Body of pancreas (tissue), 4 donors: ENCODE measurements around the gene HIF1A. TPM values are rescaled to one million over a fixed set of nuclear protein-coding genes. Genes with fewer than 3 reads are reported as not detected.
"Not testable (repeated sequence)": the region's sequence is repeated elsewhere in the genome, so short reads cannot be mapped to it uniquely, and the experiment has no call there.

Source experiments
- ATAC-seq: fragments of 150-250 bp; one replicate; pipeline ENCODE4 v1.9.1; 2016
- DNase-seq, 4 donors: peaks; one replicate each; pipeline ENCODE4 v3.0.0-alpha.2; 2019
- H3K27ac ChIP-seq, 4 donors: fragments of 200-600 bp; sonication (generic); 1 replicate in 3 of 4; 2 replicates in 1 of 4; pipeline versions ENCODE4 v1.5.1 to v1.6.1; 2016 to 2019; ENCODE audit warnings: mild to moderate bottlenecking in 1 of 4, mixed read lengths in 1 of 4, moderate library complexity in 1 of 4
- H3K27me3 ChIP-seq, 2 donors: fragments of 200-600 bp; sonication (generic); one replicate each; pipeline ENCODE4 v1.6.0; 2016; ENCODE audit warnings: mild to moderate bottlenecking in 1 of 2
- H3K36me3 ChIP-seq, 2 donors: fragments of 200-600 bp; sonication (generic); replicated peaks in 1 of 2; 2 replicates each; pipeline ENCODE4 v1.5.1; 2016; ENCODE audit warnings: low read depth in 2 of 2; ENCODE audit not compliant: insufficient read depth in 1 of 2
- H3K4me1 ChIP-seq: fragments of 200-600 bp; sonication (generic); one replicate; pipeline ENCODE4 v1.6.0; 2016
- H3K4me3 ChIP-seq, 2 donors: fragments of 200-600 bp; sonication (generic); 1 replicate in 1 of 2; 2 replicates in 1 of 2; pipeline ENCODE4 v1.5.1; 2016 to 2019
- H3K9me3 ChIP-seq, 3 donors: fragments of 200-600 bp; sonication (generic); 1 replicate in 2 of 3; 2 replicates in 1 of 3; pipeline ENCODE4 v1.5.1; 2016
- CTCF ChIP-seq, 7 experiments: fragments of 450-650 bp in 4 of 7; fragments of 200-600 bp in 3 of 7; sonication (generic) in 3 of 7; IDR thresholded peaks; one replicate each; pipeline ENCODE4 v1.5.1; 2016 to 2019; ENCODE audit warnings: antibody characterized with exemption in 7 of 7
- POLR2A ChIP-seq, 3 donors: fragments of 450-650 bp; IDR thresholded peaks; one replicate each; pipeline ENCODE4 v1.6.1; 2016; ENCODE audit warnings: antibody characterized with exemption in 3 of 3, mild to moderate bottlenecking in 2 of 3
- WGBS, 2 donors: methylation state at CpG; one replicate each; pipeline ENCODE4 v1.1.5; 2017; 5-methylcytosine and 5-hydroxymethylcytosine counted together
- intact Hi-C: fragments of 100-400 bp; cut with DNase I; formaldehyde crosslinking; loops from one replicate; pipeline ENCODE4 v1.15.1; 2023
- total RNA-seq, 2 donors: library from RNA; depleted of rRNA; stranded (reverse); fragments of >200 nt; gene quantifications; one replicate each; pipeline ENCODE4 v1.1.0, GENCODE V29; 2016

HIF1A gene
- total RNA-seq, 2 donors from 2014 or later = 36.8 to 66.9 TPM

- Histone ChIP-seq H3K9me3 (no peaks in the 10 kb centered on the region), H3K27ac (no peak overlapping the region), H3K4me3 (no peak overlapping the region), H3K27me3 (no peaks in the 10 kb centered on the region), H3K36me3 (no peaks in the 10 kb centered on the region), H3K4me1 (peaks cover 30% of the 10 kb centered on the region)
- WGBS, 2 donors = 83 to 85% methylated on average over 1 of the region's 1 CpG
- intact Hi-C loops = loop anchor here (10.0 kb wide), 1 partner anchor 50 kb away; no protein-coding TSS in a partner anchor
- DNase-seq (no peak), ATAC-seq (no peak)
- TF ChIP-seq CTCF (IDR thresholded peaks at IDR 0.05) (no peak), POLR2A (IDR thresholded peaks at IDR 0.05) (no peak)
Measured at GRCh38 chr14:61705017-61705416, 9.7 kb downstream of the HIF1A start.

- no peak for TF ChIP-seq CTCF (IDR thresholded peaks at IDR 0.05)
- no peak for TF ChIP-seq POLR2A (IDR thresholded peaks at IDR 0.05)
- Histone ChIP-seq H3K4me3 (no peak overlapping the region), H3K36me3 (no peaks in the 10 kb centered on the region), H3K9me3 (no peaks in the 10 kb centered on the region), H3K4me1 (peaks cover 25% of the 10 kb centered on the region), H3K27ac (no peak overlapping the region), H3K27me3 (no peaks in the 10 kb centered on the region)
- intact Hi-C loops = loop anchor here (10.0 kb wide), 1 partner anchor 49 kb away; no protein-coding TSS in a partner anchor
- WGBS, 2 donors = 65 to 70% methylated on average over 3 of the region's 3 CpGs
- DNase-seq (no peak), ATAC-seq (no peak)
Measured at GRCh38 chr14:61706096-61706690, 10.9 kb downstream of the HIF1A start.

GRCh38 chr14:61707774-61708173, 12.5 kb downstream of the HIF1A start:
- peaks cover 35% of the 10 kb centered on the region for H3K4me1 ChIP-seq
- H3K27me3 ChIP-seq, H3K36me3 ChIP-seq, H3K27ac ChIP-seq, H3K9me3 ChIP-seq, DNase-seq, H3K4me3 ChIP-seq, ATAC-seq: not testable (repeated sequence)
- WGBS, 2 donors = 92 to 95% methylated on average over 2 of the region's 4 CpGs
- intact Hi-C loops = loop anchor here (10.0 kb wide), 1 partner anchor 47 kb away; no protein-coding TSS in a partner anchor

- ATAC-seq, H3K36me3 ChIP-seq, H3K4me3 ChIP-seq, H3K27ac ChIP-seq, H3K27me3 ChIP-seq, DNase-seq, H3K9me3 ChIP-seq: not testable (repeated sequence)
- WGBS, 2 donors = 65 to 81% methylated on average over 4 of the region's 4 CpGs
- intact Hi-C loops = loop anchor here (10.0 kb wide), 1 partner anchor 46 kb away; no protein-coding TSS in a partner anchor
- peaks cover 37% of the 10 kb centered on the region for H3K4me1 ChIP-seq
Measured at GRCh38 chr14:61708693-61709092, 13.4 kb downstream of the HIF1A start.

GRCh38 chr14:61710853-61711817, 15.8 kb downstream of the HIF1A start:
- intact Hi-C loops = no loop called here
- ATAC-seq (no peak), DNase-seq (no peak)
- WGBS, 2 donors = 77 to 81% methylated on average over 12 of the region's 12 CpGs
- no peaks in the 10 kb centered on the region for H3K27me3 ChIP-seq
- no peak overlapping the region for H3K4me3 ChIP-seq
- no peak overlapping the region for H3K27ac ChIP-seq
- peaks cover 55% of the 10 kb centered on the region for H3K4me1 ChIP-seq
- TF ChIP-seq POLR2A (IDR thresholded peaks at IDR 0.05) (no peak), CTCF (IDR thresholded peaks at IDR 0.05) (no peak)
- H3K9me3 ChIP-seq = no peaks in the 10 kb centered on the region
- H3K36me3 ChIP-seq = no peaks in the 10 kb centered on the region
